ENCODE data around the gene ZNF397.

The ZNF397 gene

GRCh38 chr18:35240664-35241447, at the start of gene ZNF397:
Gene ZNF397 (plus strand): TSS chr18:35241034. CDS start chr18:35242471, 1,437 bp downstream.
- no peak for TF ChIP-seq CTCF (IDR thresholded peaks at IDR 0.05; ENCODE audit: control extremely low read depth, extremely low read depth, low read depth, missing control alignments)
- POLR2A ChIA-PET = interaction anchor here (0.6 to 1.0 kb wide), 5 partner anchors 9 to 1101 kb away, joined by 3 to 11 read pairs (median 5); no protein-coding TSS in a partner anchor
- peak; percentile 97 for DNase-seq (ENCODE audit: extremely low spot score)
- CTCF ChIA-PET = interaction anchor here (1.0 to 3.0 kb wide), 4 partner anchors 9 to 211 kb away, joined by 3 to 19 read pairs (median 3); no protein-coding TSS in a partner anchor

- ChIA-PET CTCF (interaction anchor here (1.0 to 2.0 kb wide), 4 partner anchors 21 to 166 kb away, joined by 3 to 7 read pairs (median 3); no protein-coding TSS in a partner anchor), POLR2A (no interaction called here)
- no peak for TF ChIP-seq CTCF (IDR thresholded peaks at IDR 0.05; ENCODE audit: control extremely low read depth, extremely low read depth, low read depth, missing control alignments)
- no peak for DNase-seq (ENCODE audit: extremely low spot score)
Measured at GRCh38 chr18:35191698-35192025, 49.2 kb upstream of the ZNF397 start.

GRCh38 chr18:35192415-35192814, 48.4 kb upstream of the ZNF397 start:
- DNase-seq (ENCODE audit: extremely low spot score) = no peak
- CTCF ChIA-PET = interaction anchor here (1.0 to 2.0 kb wide), 4 partner anchors 20 to 166 kb away, joined by 3 to 7 read pairs (median 3); no protein-coding TSS in a partner anchor
- no peak for TF ChIP-seq CTCF (IDR thresholded peaks at IDR 0.05; ENCODE audit: control extremely low read depth, extremely low read depth, low read depth, missing control alignments)
- POLR2A ChIA-PET = no interaction called here

GRCh38 chr18:35193316-35193715, 47.5 kb upstream of the ZNF397 start:
- no peak for DNase-seq (ENCODE audit: extremely low spot score)
- POLR2A ChIA-PET = no interaction called here
- CTCF ChIA-PET = interaction anchor here (1.5 kb wide), 1 partner anchor 19 kb away, joined by 3 read pairs; no protein-coding TSS in a partner anchor
- TF ChIP-seq CTCF (IDR thresholded peaks at IDR 0.05; ENCODE audit: control extremely low read depth, extremely low read depth, low read depth, missing control alignments) = no peak

GRCh38 chr18:35197296-35197695, 43.5 kb upstream of the ZNF397 start:
- POLR2A ChIA-PET = no interaction called here
- CTCF ChIA-PET = no interaction called here

More at GRCh38 chr18:35197296-35197695, 43.5 kb upstream of the ZNF397 start:
- no peak for DNase-seq (ENCODE audit: extremely low spot score)
- TF ChIP-seq CTCF (IDR thresholded peaks at IDR 0.05; ENCODE audit: control extremely low read depth, extremely low read depth, low read depth, missing control alignments) = no peak
